NCI-H2171 treated with DMSO at 0.1 percent for 48 hours (cell line): ENCODE data around the gene CDC14B.
"Not testable (repeated sequence)": the region's sequence is repeated elsewhere in the genome, so short reads cannot be mapped to it uniquely, and the experiment has no call there.

Source experiments
- DNase-seq: peaks from one replicate; lab custom pipeline; 2025; lab: John Stamatoyannopoulos, UW

CDC14B gene

DNA sequence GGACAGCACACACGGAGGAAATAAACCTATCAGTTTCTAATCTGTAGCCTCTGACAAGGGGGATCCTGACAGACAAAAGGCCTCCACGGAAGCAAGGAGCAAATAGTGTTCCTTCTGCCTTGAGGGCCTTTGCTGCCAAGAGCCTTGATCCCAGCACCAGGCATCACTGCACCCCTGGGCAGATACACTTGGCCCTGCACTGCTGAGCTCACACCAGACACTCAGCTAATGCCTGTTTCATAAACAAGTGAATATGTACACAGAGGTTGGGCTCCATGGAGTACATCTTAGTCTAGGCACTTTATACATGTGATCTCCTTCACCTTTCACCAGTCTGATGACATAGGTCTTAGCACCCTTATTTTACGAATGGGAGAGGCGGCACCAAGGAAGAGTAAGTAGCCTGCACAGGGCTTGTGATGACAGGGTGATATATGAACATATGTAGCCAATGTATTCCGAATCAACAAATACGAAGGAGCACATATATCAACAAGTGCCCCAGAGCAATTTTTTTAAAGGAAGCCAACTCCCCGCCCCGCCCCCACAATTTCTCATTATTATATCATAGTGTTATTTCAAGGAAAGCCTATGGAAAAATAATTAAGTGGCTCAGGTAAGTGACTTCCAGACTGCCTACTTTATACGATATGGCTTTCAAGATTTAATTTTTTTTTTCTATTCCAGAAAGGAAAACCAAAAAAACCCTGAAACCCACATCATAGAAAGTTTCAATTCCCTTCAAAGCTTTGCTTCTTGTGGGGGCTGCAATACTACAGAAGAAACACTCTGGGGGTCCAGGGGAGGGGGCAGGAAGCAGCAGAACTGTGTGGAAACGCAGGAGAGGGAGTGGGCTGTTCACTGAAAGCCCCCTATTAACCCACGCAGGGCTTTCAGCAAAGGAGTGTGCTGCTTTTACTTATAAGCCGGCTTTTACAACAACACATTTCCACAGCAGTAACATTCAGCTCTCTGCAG is 32.0 kb downstream of the CDC14B start:
- DNase-seq = no peak

DNA sequence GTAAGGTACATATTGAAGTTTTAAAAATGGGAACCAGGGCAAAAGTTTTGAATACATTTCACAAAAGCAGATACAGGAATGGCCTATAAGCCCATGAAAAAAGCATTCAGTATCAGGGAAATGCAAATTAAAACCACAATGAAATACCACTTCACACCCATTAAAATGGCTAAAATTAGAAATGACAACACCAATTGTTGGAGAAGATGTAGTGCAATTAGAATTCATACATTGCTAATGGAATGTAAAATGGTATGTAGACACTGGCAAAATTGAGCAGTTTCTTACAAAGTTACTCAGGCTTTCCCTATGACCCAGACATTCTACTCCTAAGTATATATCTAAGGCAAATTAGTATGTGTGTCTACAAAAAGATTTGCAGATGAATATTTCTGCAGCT is 34.2 kb downstream of the CDC14B start:
- DNase-seq = no peak

- not testable (repeated sequence) for DNase-seq
Measured at GRCh38 chr9:96582199-96582598, 37.4 kb downstream of the CDC14B start.

GRCh38 chr9:96581786-96582185 is 37.9 kb downstream of the CDC14B start:
- no peak for DNase-seq

DNA sequence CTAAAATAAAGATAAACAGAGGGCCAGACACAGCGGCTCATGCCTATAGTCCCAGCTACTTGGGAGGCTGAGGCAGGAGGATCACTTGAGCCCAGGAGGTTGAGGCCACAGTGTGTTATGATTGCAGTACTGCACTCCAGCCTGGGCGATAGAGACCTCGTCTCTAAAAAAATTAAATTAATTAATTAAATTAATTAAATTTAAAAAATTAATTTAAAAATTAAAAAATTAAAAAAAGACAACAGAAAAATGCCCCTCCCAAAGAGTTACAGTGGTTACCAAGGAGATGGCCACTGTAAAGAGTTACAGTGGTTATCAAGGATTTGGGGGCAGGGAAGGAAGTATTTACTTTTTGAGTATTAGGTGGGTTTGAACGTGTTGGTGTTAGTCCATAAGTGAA is 38.3 kb downstream of the CDC14B start:
- DNase-seq = no peak

- no peak for DNase-seq
Measured at GRCh38 chr9:96574931-96575351, 44.7 kb downstream of the CDC14B start.

- DNase-seq = no peak
Measured at GRCh38 chr9:96574455-96574854, 45.2 kb downstream of the CDC14B start.

GRCh38 chr9:96567203-96567700 is 52.4 kb downstream of the CDC14B start:
- DNase-seq = peak; percentile 35

DNA sequence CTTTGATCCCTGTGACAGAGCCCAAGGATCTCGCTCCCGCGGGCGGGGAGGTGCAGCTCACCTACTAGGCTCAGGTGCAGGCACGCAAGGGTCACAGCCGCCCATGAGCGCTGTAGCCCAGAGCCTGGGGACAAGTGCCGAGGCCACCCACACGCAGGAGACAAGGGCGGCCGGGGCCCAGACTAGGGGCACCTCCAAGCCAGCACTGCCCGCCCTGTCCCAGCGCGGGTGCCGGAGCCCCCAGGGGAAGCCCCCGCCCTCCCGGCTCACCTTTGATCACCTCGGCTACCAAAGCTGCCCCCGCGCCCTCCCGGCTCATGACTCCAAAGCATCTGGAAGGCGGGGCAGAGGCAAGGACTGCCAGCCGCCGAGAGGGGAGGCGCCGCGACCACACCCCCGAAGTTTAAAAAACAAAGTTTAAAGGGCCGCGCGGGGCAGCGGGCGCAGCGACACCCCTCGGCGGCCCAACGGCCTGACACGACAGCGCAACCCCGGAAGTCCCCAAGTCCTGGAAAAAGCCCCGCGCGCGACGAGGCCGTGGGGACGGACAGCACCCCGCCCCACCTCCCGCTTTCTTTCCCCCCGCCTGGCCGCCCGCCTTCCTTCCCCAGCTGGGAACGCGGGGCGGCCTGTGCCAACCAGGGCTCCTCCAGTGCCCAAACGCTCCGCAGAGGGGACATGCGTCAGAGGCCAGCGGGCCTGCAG is 53.0 kb downstream of the CDC14B start:
- peak; percentile 52 for DNase-seq

DNA sequence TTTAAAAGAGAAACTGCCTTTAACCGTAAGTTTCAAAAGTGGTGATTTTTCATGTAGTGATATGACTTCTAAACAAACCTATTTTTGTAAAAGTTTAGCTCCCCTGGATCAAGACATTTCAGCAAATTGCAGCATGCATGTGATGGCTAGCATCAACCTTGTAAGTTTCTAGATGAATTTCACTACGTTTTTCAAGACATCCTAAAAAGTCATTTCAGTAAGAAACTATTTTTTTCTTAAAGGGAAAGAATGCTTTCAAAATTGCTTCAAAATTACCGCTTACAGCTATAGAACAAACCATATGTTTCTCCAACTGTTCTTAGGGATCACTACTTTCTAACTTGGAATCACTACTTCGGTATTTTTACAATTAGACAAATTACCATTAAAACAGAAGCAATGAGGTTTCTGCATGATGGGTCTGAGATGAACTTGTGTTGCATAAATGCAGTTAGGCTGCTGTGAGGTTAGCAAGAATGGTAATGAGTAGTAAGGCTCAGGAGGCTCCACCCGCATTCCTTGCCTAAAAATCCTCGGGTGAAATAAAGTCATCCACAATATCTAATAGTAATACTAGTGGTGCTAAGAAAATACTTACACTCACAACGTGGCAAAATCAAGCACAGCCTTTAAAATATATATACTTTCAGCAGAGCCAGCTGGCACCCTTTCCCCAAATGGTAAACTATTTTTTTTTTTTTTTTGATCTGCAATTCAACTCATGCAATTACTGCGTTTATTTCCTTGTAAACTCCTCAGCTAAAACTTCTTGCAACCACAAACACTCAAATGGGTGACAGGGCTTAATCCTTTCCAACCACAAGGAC is 53.8 kb downstream of the CDC14B start:
- no peak for DNase-seq

- no peak for DNase-seq
Measured at GRCh38 chr9:96564217-96564616, 55.4 kb downstream of the CDC14B start.

DNA sequence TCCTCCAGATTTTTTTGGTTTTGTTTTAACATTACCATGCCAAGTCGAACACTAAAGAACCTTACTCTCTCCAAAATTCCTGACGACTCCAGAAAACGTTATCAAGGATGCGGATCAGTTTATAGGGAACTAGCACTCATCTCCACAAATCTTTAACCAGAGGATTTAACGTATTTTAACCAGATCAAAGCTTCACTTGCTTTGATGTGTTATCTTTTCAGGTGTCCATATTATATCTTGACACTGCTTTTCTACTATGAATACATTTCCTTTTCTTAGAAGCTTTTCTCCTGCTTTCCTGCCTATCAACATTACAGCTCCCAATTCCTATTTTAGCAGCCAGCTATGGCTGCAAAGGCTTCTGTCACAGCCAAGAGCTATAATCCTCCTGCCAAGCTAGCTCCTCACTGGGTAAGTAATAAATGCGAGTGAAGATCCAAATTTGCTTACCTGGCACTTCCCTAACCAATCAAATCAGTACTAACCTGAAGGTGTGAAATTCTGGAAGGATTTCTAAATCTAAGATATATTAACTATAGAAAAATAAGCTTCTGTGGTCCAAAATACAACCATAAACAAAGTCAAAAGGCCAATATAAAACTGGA is 60.2 kb downstream of the CDC14B start:
- no peak for DNase-seq

GRCh38 chr9:96557921-96558320 is 61.7 kb downstream of the CDC14B start:
- DNase-seq = no peak

- no peak for DNase-seq
Measured at GRCh38 chr9:96556701-96557461, 62.8 kb downstream of the CDC14B start.

GRCh38 chr9:96555567-96556386 is 63.9 kb downstream of the CDC14B start:
- no peak for DNase-seq

- DNase-seq = no peak
Measured at GRCh38 chr9:96554801-96555566, 64.7 kb downstream of the CDC14B start.

DNA sequence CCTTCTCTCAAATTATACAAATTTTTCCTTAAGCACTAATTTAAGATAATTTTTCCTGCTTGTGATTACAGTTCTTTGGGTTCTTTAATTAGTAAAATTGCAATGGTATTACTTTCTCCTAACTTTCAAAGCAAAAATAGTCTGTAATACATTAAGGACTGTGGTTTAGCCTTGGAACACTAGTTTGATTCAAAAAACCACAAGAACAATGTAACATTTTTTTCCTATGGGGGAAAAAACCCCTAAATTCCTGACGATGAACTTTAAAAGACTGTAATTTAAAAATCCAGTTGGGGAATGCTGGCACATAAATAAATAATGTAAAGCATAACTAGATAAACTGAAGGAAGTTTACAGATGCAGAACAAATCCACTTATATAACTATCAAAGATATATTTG is 65.3 kb downstream of the CDC14B start:
- no peak for DNase-seq

DNA sequence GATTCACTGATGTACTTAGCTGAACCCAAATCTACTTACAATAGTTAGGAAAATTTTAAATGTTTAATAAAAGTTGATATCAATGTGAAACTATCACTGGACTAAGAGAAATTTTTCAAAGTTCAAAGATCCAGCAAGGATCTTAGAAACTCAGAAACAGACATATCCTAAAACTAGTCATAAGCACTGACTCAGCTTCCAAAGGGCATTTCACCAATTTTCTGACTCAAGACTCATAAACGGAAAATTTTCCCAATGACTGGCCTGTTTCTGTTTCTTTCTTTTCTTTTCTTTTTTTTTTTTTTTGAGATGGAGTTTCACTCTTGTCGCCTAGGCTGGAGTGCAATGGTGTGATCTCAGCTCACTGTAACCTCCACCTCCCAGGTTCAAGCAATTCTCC is 66.6 kb downstream of the CDC14B start:
- DNase-seq = no peak

DNA sequence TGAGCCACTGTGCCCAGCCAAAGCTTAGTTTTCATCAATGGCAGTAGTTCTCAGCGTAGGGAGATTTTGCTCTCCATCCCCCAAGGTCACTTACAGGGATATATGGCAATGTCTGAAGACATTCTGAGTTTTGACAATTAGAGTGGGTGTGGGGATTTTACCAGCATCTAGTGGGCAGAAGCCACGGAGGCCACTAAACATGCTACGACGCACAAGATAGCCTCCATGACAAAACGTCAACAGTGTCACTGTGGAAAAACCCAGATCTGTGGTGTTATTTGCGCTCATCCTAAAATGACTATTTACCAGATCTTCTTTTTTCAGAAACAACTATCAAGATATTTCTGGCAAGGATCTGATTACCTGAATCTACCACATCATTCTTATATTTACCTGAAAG is 68.2 kb downstream of the CDC14B start:
- no peak for DNase-seq
